Loucy (cell line): ENCODE data around the gene COL20A1.

Experiments used
- H2AFZ ChIP-seq: fragments of 200-600 bp; sonication (generic); 2 replicates; pipeline ENCODE4 v1.6.0; 2016; ENCODE audit warnings: antibody characterized with exemption, mild to moderate bottlenecking, low read length, moderate library complexity
- H3F3A ChIP-seq: fragments of 200-600 bp; 2 replicates; pipeline ENCODE4 v1.6.0; 2016; ENCODE audit warnings: antibody characterized with exemption, low read depth, mild to moderate bottlenecking
- H3K27me3 ChIP-seq: fragments of 200-600 bp; sonication (generic); 2 replicates; pipeline ENCODE4 v1.6.1; 2014; ENCODE audit warnings: low read length, mild to moderate bottlenecking; ENCODE audit not compliant: insufficient read depth, poor library complexity, severe bottlenecking
- H3K36me3 ChIP-seq: fragments of 200-600 bp; sonication (generic); 2 replicates; pipeline ENCODE4 v1.6.1; 2016; ENCODE audit warnings: low read length; ENCODE audit not compliant: insufficient read depth
- H3K4me1 ChIP-seq: fragments of 200-600 bp; sonication (generic); 2 replicates; pipeline ENCODE4 v1.5.1; 2014; ENCODE audit warnings: low read length, mild to moderate bottlenecking; ENCODE audit not compliant: insufficient read depth, poor library complexity, severe bottlenecking
- H3K4me2 ChIP-seq: fragments of 200-600 bp; sonication (generic); 2 replicates; pipeline ENCODE4 v1.6.0; 2014; ENCODE audit warnings: antibody characterized with exemption, low read length, low read depth, mild to moderate bottlenecking; ENCODE audit not compliant: poor library complexity, severe bottlenecking
- H3K4me3 ChIP-seq: fragments of 200-600 bp; sonication (generic); 2 replicates; pipeline ENCODE4 v1.5.1; 2014; ENCODE audit warnings: low read length, mild to moderate bottlenecking, mixed read lengths; ENCODE audit not compliant: poor library complexity, severe bottlenecking
- H3K79me2 ChIP-seq: fragments of 200-600 bp; sonication (generic); 2 replicates; pipeline ENCODE4 v1.6.1; 2014; ENCODE audit warnings: low read length; ENCODE audit not compliant: insufficient read depth
- H3K9ac ChIP-seq: fragments of 200-600 bp; sonication (generic); 2 replicates; pipeline ENCODE4 v1.6.0; 2014; ENCODE audit warnings: mild to moderate bottlenecking, low read depth, low read length, moderate library complexity; ENCODE audit not compliant: poor library complexity, severe bottlenecking
- H3K9me2 ChIP-seq: fragments of 200-600 bp; sonication (generic); replicated peaks from 2 replicates; pipeline ENCODE4 v1.6.1; 2016; ENCODE audit warnings: low read depth, low read length, mixed read lengths
- H3K9me3 ChIP-seq: fragments of 200-600 bp; sonication (generic); 2 replicates; pipeline ENCODE4 v1.6.1; 2014; ENCODE audit warnings: mild to moderate bottlenecking, antibody characterized with exemption, low read length, low read depth; ENCODE audit not compliant: insufficient read depth
- H4K20me1 ChIP-seq: fragments of 200-600 bp; sonication (generic); 2 replicates; pipeline ENCODE4 v1.6.0; 2014; ENCODE audit warnings: antibody characterized with exemption, low read length, mild to moderate bottlenecking; ENCODE audit not compliant: insufficient read depth, poor library complexity, severe bottlenecking
- EZH2phosphoT487 ChIP-seq: fragments of 200-600 bp; IDR thresholded peaks from 2 replicates; pipeline ENCODE4 v1.6.1; 2018; ENCODE audit warnings: antibody characterized with exemption, mild to moderate bottlenecking, moderate library complexity, borderline replicate concordance
- TF ChIP-seq, protein P1 (sequence below): fragments of 200-600 bp; sonication (generic); conservative IDR thresholded peaks from 2 replicates; pipeline ENCODE4 v1.5.1; 2014; ENCODE audit warnings: mild to moderate bottlenecking, antibody characterized with exemption, low read length

Gene COL20A1

GRCh38 chr20:63269724-63270123 is 23.3 kb upstream of the COL20A1 start:
- Histone ChIP-seq H3K4me1 (peaks cover 5% of the 10 kb centered on the region), H3K36me3 (no peaks in the 10 kb centered on the region)

DNA sequence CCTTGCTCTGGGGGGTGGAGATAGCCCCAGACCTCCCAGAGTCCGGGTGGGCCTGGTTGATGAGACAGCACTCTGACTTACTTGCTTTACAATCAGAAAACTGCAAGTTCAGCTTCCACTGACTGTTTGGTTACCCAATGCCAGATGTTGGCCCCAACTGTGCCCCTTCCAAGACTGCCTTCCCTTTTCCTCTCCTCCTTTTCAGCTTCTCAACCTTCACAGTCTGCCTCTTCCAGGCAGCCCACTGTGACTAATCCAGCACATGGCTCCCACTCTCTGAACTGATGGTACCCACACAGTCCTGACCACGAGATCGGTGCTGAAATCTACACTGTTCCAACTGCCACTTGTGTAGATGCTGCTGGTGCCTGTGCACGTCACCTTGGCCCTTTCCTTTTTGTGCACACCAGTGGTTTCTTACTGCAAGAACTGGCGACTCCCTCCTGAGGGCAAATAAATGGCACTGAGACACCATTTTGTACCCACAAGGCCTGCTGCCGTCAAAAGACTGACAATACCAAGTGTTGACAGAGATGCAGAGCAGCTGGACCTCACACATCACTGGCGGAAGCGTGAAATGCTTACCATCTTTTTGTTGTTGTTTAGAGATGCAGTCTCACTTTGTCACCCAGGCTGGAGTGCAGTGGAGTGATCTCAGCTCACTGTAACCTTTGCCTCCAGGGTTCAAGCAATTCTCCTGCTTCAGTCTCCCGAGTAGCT is 22.2 kb upstream of the COL20A1 start:
- no peak overlapping the region for H3K9ac ChIP-seq
- no peak overlapping the region for H2AFZ ChIP-seq

More at GRCh38 chr20:63269724-63270123, 23.3 kb upstream of the COL20A1 start:
- Histone ChIP-seq H3K9me3 (no peaks in the 10 kb centered on the region), H4K20me1 (peaks cover 16% of the 10 kb centered on the region), H3K4me3 (no peak overlapping the region), H3K27me3 (no peaks in the 10 kb centered on the region), H2AFZ (no peak overlapping the region), H3K9me2 (no peaks in the 10 kb centered on the region), H3K9ac (no peak overlapping the region), H3F3A (no peaks in the 10 kb centered on the region), H3K79me2 (peaks cover 21% of the 10 kb centered on the region), H3K4me2 (no peak overlapping the region)
- TF ChIP-seq, protein P1, sequence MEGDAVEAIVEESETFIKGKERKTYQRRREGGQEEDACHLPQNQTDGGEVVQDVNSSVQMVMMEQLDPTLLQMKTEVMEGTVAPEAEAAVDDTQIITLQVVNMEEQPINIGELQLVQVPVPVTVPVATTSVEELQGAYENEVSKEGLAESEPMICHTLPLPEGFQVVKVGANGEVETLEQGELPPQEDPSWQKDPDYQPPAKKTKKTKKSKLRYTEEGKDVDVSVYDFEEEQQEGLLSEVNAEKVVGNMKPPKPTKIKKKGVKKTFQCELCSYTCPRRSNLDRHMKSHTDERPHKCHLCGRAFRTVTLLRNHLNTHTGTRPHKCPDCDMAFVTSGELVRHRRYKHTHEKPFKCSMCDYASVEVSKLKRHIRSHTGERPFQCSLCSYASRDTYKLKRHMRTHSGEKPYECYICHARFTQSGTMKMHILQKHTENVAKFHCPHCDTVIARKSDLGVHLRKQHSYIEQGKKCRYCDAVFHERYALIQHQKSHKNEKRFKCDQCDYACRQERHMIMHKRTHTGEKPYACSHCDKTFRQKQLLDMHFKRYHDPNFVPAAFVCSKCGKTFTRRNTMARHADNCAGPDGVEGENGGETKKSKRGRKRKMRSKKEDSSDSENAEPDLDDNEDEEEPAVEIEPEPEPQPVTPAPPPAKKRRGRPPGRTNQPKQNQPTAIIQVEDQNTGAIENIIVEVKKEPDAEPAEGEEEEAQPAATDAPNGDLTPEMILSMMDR: no peak
- TF ChIP-seq EZH2phosphoT487: no peak

DNA sequence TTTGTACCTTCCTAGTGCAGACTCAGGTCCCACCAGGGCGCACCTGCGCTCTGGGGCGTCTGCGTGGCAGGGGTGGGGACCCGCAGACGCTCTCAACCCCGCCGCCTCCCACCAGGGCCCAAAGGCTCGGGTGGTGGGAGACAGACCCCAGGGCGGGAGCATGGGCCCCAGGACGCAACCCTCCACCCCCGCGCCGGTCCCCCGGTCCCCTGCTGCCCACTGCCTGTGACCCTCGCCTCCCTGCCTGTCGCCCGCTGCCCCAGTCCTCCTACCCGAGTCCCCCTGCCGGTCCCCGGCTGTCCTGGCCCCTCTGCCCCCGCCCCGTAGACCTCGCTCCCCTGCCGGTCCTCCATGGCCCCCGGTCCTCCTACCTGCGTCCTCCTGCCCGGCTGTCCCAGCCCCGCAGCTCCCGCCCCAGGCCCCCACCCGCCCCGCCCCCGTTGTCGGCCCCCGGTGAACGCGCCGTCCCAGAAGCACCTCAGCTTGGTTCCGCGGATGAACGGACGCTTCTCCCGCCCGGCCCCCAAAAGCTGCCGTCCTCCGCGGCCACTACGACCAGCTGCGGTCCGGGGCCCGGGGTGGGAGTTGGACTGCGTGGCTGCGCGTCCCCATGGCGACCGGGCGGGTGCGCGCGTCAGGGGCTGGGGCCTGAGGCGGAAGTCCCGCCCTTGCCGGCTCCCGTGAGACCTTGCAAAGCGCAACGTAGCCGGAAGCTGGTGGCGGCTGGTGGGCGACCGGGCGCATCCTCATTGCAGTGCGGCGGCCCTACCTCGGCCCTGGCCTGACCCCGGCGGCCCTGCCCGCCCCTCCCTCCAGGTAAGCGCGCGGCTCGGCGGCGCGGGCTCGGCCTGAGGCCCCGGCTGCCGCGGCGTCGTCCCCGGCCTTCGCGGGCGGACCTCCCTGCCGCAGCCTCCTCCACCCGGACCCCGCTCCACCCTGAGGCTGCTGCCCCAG is 20.6 kb upstream of the COL20A1 start, which contains the start of gene ARFGAP1:
Gene ARFGAP1 (plus strand): TSS at position 709 of the 954 bp plus-strand sequence. CDS start 2,768 bp downstream, outside the sequence.
- no peaks in the 10 kb centered on the region for H3F3A ChIP-seq
- H3K4me1 ChIP-seq: peaks cover 12% of the 10 kb centered on the region
- TF ChIP-seq, protein P1: no peak
- TF ChIP-seq EZH2phosphoT487: no peak
- H3K27me3 ChIP-seq: no peaks in the 10 kb centered on the region
- peak within 1 kb of the TSS; percentile 95 for H3K4me2 ChIP-seq
- no peaks in the 10 kb centered on the region for H3K9me3 ChIP-seq
- peaks cover 46% of the 10 kb centered on the region for H3K79me2 ChIP-seq
- no peaks in the 10 kb centered on the region for H3K9me2 ChIP-seq
- H2AFZ ChIP-seq: peak within 1 kb of the TSS; percentile 63; the same call in 1 of the 2 replicates
- peak within 1 kb of the TSS; percentile 84 for H3K9ac ChIP-seq
- H3K4me3 ChIP-seq: peak within 1 kb of the TSS; percentile 82
- H4K20me1 ChIP-seq: peaks cover 22% of the 10 kb centered on the region
- H3K36me3 ChIP-seq: peaks cover 12% of the 10 kb centered on the region; the same call in 1 of the 2 replicates

More for the DNA sequence above, 22.2 kb upstream of the COL20A1 start:
- Histone ChIP-seq H3K9me2 (no peaks in the 10 kb centered on the region), H3K36me3 (no peaks in the 10 kb centered on the region), H3K4me1 (peaks cover 12% of the 10 kb centered on the region), H3F3A (no peaks in the 10 kb centered on the region), H3K27me3 (no peaks in the 10 kb centered on the region), H3K4me2 (no peak overlapping the region), H4K20me1 (peaks cover 20% of the 10 kb centered on the region), H3K79me2 (peaks cover 31% of the 10 kb centered on the region), H3K4me3 (no peak overlapping the region), H3K9me3 (no peaks in the 10 kb centered on the region)
- TF ChIP-seq, protein P1: no peak
- no peak for TF ChIP-seq EZH2phosphoT487
